Fibroblast of skin of back (primary cell): ENCODE data around the gene FOXF1.

Source experiments
- DNase-seq: peaks from one replicate; pipeline ENCODE4 v3.0.0-alpha.2; 2013

FOXF1 gene

GRCh38 chr16:86558355-86559193 lies 48.2 kb downstream of the FOXF1 start:
- peak; percentile 13 for DNase-seq

GRCh38 chr16:86559802-86560305 lies 49.5 kb downstream of the FOXF1 start:
- no peak for DNase-seq

DNA sequence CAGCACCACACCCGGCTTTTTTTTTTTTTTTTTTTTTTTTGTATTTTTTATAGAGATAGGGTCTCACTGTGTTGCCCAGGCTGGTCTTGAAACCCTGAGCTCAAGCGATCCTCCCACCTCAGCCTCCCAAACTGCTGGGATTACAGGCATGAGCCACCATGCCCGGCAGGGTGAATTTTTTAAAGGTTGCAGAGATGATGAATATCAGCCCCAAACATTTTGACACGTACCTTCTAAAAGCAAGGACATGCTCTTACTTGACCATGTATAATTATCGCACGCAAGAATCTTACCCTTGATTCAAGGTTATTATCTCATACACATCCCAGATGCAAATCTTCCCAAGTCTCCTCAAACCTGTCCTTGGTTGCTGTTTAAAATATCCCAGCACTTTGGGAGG lies 52.0 kb downstream of the FOXF1 start:
- no peak for DNase-seq

- DNase-seq, result peak; percentile 81
Measured at GRCh38 chr16:86563469-86564345, 53.4 kb downstream of the FOXF1 start.
